Breast epithelium (tissue), 4 donors: Measurements from ENCODE around the gene CCSER1. TPM values are rescaled to one million over a fixed set of nuclear protein-coding genes. Genes with fewer than 3 reads are reported as not detected.

ENCODE experiments used
- DNase-seq, 2 donors: peaks; one replicate each; pipeline ENCODE4 v3.0.0-alpha.2; 2019; ENCODE audit warnings: low spot score in 2 of 2
- H3K27ac ChIP-seq, 2 donors: fragments of 200-600 bp; sonication (generic) in 1 of 2; one replicate each; pipeline ENCODE4 v1.5.1; 2016 to 2019; ENCODE audit warnings: mild to moderate bottlenecking in 1 of 2
- H3K27me3 ChIP-seq, 2 donors: fragments of 200-600 bp; sonication (generic) in 1 of 2; one replicate each; pipeline versions ENCODE4 v1.5.1 to v1.6.0; 2017 to 2019; ENCODE audit warnings: control low read depth in 1 of 2, mild to moderate bottlenecking in 1 of 2
- H3K36me3 ChIP-seq: fragments of 200-600 bp; one replicate; pipeline ENCODE4 v1.5.1; 2019
- H3K4me1 ChIP-seq, 2 donors: fragments of 200-600 bp; sonication (generic); one replicate each; pipeline ENCODE4 v1.5.1; 2016 to 2019; ENCODE audit warnings: control low read depth in 1 of 2
- H3K4me3 ChIP-seq, 3 donors: fragments of 200-600 bp; sonication (generic); 1 replicate in 2 of 3; 2 replicates in 1 of 3; pipeline ENCODE4 v1.5.1; 2016 to 2019; ENCODE audit warnings: mild to moderate bottlenecking in 3 of 3, moderate library complexity in 2 of 3
- H3K9me3 ChIP-seq, 2 donors: fragments of 200-600 bp; sonication (generic) in 1 of 2; one replicate each; pipeline ENCODE4 v1.5.1; 2016 to 2019; ENCODE audit warnings: control low read depth in 1 of 2
- POLR2A ChIP-seq: fragments of 450-650 bp; IDR thresholded peaks from one replicate; pipeline ENCODE4 v1.6.1; 2016; ENCODE audit warnings: antibody characterized with exemption, mild to moderate bottlenecking, moderate library complexity
- POLR2AphosphoS5 ChIP-seq, 3 donors: sonication (generic); formaldehyde crosslinking; IDR thresholded peaks; one replicate each; pipeline ENCODE4 v1.6.1; 2017; ENCODE audit warnings: antibody characterized with exemption in 3 of 3
- intact Hi-C: fragments of 100-400 bp; cut with DNase I; formaldehyde crosslinking; loops from one replicate; pipeline ENCODE4 v1.15.1; 2023; ENCODE audit warnings: low total_unique reads
- total RNA-seq, 3 donors: library from RNA; depleted of rRNA; stranded (reverse); fragments of >200 nt; gene quantifications; one replicate each; pipeline ENCODE4 v1.1.0, GENCODE V29; 2016
- TF ChIP-seq, protein P1 (sequence below), 3 donors: fragments of 450-650 bp; IDR thresholded peaks; one replicate each; pipeline ENCODE4 v1.5.1; 2016 to 2017; ENCODE audit warnings: antibody characterized with exemption in 3 of 3, mild to moderate bottlenecking in 3 of 3, moderate library complexity in 3 of 3

CCSER1 gene
- total RNA-seq, 3 donors from 2014 or later, result 6.4 to 73.3 (median 55.7) TPM

DNA sequence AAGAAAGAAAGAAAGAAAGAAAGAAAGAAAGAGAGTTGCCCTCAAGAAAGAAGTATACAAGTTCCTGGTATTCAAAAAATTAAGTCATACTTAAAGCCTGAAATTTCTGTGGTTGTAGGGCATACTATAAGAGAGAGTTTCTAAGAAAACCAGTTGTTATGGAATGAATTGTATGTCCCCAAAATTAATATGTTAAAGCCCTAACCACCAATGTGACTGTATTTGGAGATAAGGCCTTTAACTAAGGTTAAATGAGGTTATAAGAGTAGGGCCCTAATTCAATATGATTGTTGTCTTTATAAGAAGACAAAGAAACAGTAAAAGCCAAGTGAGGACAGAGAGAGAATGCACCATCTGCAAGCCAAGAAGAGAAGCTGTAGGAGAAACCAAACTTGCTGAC, 521.1 kb downstream of the CCSER1 start:
- intact Hi-C loops, result no loop called here
- Histone ChIP-seq H3K27me3 (no peaks in the 10 kb centered on the region), H3K4me3 (no peak overlapping the region), H3K4me1 (no peaks in the 10 kb centered on the region), H3K36me3 (no peaks in the 10 kb centered on the region), H3K9me3 (no peaks in the 10 kb centered on the region), H3K27ac (no peak overlapping the region)
- TF ChIP-seq POLR2AphosphoS5 (IDR thresholded peaks at IDR 0.05), result no peak
- TF ChIP-seq, protein P1, sequence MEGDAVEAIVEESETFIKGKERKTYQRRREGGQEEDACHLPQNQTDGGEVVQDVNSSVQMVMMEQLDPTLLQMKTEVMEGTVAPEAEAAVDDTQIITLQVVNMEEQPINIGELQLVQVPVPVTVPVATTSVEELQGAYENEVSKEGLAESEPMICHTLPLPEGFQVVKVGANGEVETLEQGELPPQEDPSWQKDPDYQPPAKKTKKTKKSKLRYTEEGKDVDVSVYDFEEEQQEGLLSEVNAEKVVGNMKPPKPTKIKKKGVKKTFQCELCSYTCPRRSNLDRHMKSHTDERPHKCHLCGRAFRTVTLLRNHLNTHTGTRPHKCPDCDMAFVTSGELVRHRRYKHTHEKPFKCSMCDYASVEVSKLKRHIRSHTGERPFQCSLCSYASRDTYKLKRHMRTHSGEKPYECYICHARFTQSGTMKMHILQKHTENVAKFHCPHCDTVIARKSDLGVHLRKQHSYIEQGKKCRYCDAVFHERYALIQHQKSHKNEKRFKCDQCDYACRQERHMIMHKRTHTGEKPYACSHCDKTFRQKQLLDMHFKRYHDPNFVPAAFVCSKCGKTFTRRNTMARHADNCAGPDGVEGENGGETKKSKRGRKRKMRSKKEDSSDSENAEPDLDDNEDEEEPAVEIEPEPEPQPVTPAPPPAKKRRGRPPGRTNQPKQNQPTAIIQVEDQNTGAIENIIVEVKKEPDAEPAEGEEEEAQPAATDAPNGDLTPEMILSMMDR (IDR thresholded peaks at IDR 0.05), result no peak
- no peak for TF ChIP-seq POLR2A
- no peak for DNase-seq

DNA sequence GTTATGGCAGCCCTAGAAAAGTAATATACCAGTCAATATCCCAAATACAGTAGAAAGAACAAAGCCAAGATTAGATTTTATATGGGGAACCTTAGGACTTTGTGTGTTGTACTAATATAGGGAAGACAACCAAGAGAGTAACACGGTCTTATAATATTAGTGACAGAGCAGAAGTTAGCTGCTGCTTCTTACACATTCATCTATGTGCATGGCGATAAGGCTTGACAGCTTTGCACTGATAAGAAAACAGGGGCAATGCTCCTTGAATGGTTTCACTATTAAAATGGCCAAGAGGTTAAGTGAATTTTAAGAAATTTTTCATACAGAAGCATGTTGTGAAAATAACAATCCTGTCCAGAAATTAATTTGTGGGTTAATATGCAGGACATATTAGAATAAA, 521.6 kb downstream of the CCSER1 start:
- Histone ChIP-seq H3K36me3 (no peaks in the 10 kb centered on the region), H3K9me3 (no peaks in the 10 kb centered on the region), H3K27me3 (no peaks in the 10 kb centered on the region), H3K4me3 (no peak overlapping the region), H3K4me1 (no peaks in the 10 kb centered on the region), H3K27ac (no peak overlapping the region)
- no peak for DNase-seq
- TF ChIP-seq POLR2A, result no peak
- TF ChIP-seq POLR2AphosphoS5 (IDR thresholded peaks at IDR 0.05), result no peak
- TF ChIP-seq, protein P1 (IDR thresholded peaks at IDR 0.05), result no peak
- intact Hi-C loops, result no loop called here

DNA sequence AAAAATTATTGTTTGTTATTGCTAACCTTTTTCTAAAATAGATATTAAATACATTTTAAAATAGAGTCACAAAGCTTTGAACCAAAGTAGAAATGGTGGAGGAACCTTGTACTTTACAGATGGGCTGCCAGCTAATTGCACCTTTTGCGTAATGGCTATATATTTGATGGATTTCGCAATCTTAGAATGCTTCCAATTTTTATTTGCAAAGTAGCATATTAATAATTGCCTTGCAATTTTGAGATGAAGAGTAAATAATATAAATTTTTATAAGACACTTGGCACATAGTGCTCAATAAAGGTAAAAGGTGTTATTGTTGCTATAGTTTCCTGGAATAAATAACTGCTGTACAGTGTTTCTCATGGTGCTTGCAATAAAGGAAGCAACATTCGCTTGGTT, 533.5 kb downstream of the CCSER1 start:
- DNase-seq, result no peak
- no peaks in the 10 kb centered on the region for H3K27me3 ChIP-seq
- intact Hi-C loops, result no loop called here
- H3K4me1 ChIP-seq, result no peaks in the 10 kb centered on the region
- H3K36me3 ChIP-seq, result no peaks in the 10 kb centered on the region
- no peak overlapping the region for H3K4me3 ChIP-seq
- no peak overlapping the region for H3K27ac ChIP-seq
- TF ChIP-seq, protein P1 (IDR thresholded peaks at IDR 0.05), result no peak
- TF ChIP-seq POLR2A, result no peak
- no peak for TF ChIP-seq POLR2AphosphoS5 (IDR thresholded peaks at IDR 0.05)
- no peaks in the 10 kb centered on the region for H3K9me3 ChIP-seq

DNA sequence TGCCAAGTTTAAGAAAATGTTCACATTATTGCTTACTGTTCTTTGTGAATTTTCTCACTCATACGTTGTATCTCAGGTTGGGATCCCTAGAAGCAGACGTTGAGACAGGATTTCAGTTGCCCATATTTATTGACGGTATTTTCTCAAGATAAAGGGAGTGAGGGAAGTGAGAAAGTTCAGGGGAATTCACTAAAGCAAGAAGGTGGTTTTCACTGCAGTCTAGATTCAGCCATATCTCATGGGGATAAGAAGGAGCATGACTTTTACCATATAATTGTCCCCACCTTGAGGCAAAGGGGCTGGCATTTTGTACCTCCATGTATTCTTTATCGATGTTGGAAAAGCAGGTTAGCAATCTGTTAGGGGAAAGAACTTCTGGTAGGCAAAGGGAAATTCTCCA, 543.0 kb downstream of the CCSER1 start:
- H3K4me3 ChIP-seq, result no peak overlapping the region
- TF ChIP-seq, protein P1 (IDR thresholded peaks at IDR 0.05), result no peak
- TF ChIP-seq POLR2AphosphoS5 (IDR thresholded peaks at IDR 0.05), result no peak
- no peak for TF ChIP-seq POLR2A
- no peak for DNase-seq
- H3K36me3 ChIP-seq, result no peaks in the 10 kb centered on the region
- peaks cover 0 to 5% of the 10 kb centered on the region in 2 donors for H3K9me3 ChIP-seq
- no peaks in the 10 kb centered on the region for H3K4me1 ChIP-seq
- intact Hi-C loops, result no loop called here
- H3K27me3 ChIP-seq, result no peaks in the 10 kb centered on the region
- H3K27ac ChIP-seq, result no peak overlapping the region

DNA sequence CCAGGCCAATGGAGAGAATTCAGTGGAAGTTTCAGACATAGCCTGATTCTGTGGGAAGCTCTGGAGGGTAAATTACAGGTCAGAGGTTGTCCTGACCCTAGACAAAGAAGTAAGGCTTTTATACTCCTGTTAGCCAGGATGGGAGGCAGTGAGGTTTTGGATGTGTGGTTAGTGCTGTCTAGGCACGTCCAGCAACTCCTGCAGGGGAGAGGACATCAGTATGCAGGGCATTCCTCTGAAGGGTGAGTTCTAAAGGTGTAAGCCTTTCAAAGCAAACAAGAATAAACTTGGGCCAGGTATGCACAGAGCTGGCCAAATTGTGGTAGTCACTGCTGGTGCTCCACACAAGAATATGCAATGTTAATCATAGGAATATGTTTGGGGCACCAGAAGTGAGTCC, 562.5 kb downstream of the CCSER1 start:
- Histone ChIP-seq H3K9me3 (no peaks in the 10 kb centered on the region), H3K4me1 (no peaks in the 10 kb centered on the region), H3K27ac (no peak overlapping the region), H3K27me3 (no peaks in the 10 kb centered on the region), H3K4me3 (no peak overlapping the region), H3K36me3 (no peaks in the 10 kb centered on the region)
- TF ChIP-seq, protein P1 (IDR thresholded peaks at IDR 0.05), result no peak
- TF ChIP-seq POLR2A (no peak), POLR2AphosphoS5 (IDR thresholded peaks at IDR 0.05) (no peak)
- peak in 1 of 2 donors; percentile 23 for DNase-seq
- intact Hi-C loops, result no loop called here
